ENCODE data around the gene BMPR1A.
"Not testable (repeated sequence)": the region's sequence is repeated elsewhere in the genome, so short reads cannot be mapped to it uniquely, and the experiment has no call there.

BMPR1A gene

GRCh38 chr10:86872757-86873156 is 116.3 kb downstream of the BMPR1A start:
- DNase-seq (ENCODE audit: low spot score) (no peak), FAIRE-seq (no peak)

- no peak for DNase-seq (ENCODE audit: low spot score)
- no peak for FAIRE-seq
Observed at GRCh38 chr10:86876748-86877147, 120.3 kb downstream of the BMPR1A start.

- no peak for DNase-seq (ENCODE audit: low spot score)
- peak; percentile 24 for FAIRE-seq
Observed at GRCh38 chr10:86878983-86879713, 122.7 kb downstream of the BMPR1A start.

- no peak for DNase-seq (ENCODE audit: low spot score)
- FAIRE-seq = no peak
Observed at GRCh38 chr10:86880971-86881370, 124.6 kb downstream of the BMPR1A start.

GRCh38 chr10:86888585-86889381 is 132.4 kb downstream of the BMPR1A start:
- FAIRE-seq = peak; percentile 48
- peak; percentile 46 for DNase-seq (ENCODE audit: low spot score)

- DNase-seq (ENCODE audit: low spot score) = no peak
- FAIRE-seq = no peak
Observed at GRCh38 chr10:86889997-86890396, 133.6 kb downstream of the BMPR1A start.

GRCh38 chr10:86898511-86898910 is 142.1 kb downstream of the BMPR1A start:
- no peak for DNase-seq (ENCODE audit: low spot score)
- FAIRE-seq = no peak

- FAIRE-seq = no peak
- no peak for DNase-seq (ENCODE audit: low spot score)
Observed at GRCh38 chr10:86899132-86899531, 142.7 kb downstream of the BMPR1A start.

GRCh38 chr10:86899670-86900276 is 143.4 kb downstream of the BMPR1A start:
- peak; percentile 34 for DNase-seq (ENCODE audit: low spot score)

GRCh38 chr10:86900955-86901354 is 144.5 kb downstream of the BMPR1A start:
- FAIRE-seq (no peak), DNase-seq (ENCODE audit: low spot score) (no peak)

More at GRCh38 chr10:86899670-86900276, 143.4 kb downstream of the BMPR1A start:
- peak; percentile 69 for FAIRE-seq

GRCh38 chr10:86904600-86904999 is 148.2 kb downstream of the BMPR1A start:
- DNase-seq (ENCODE audit: low spot score) (no peak), FAIRE-seq (no peak)

GRCh38 chr10:86905429-86905828 is 149.0 kb downstream of the BMPR1A start:
- DNase-seq (ENCODE audit: low spot score) (no peak), FAIRE-seq (no peak)

- FAIRE-seq = no peak
Observed at GRCh38 chr10:86914734-86915133, 158.3 kb downstream of the BMPR1A start.

GRCh38 chr10:86918022-86918471 is 161.6 kb downstream of the BMPR1A start:
- FAIRE-seq = no peak
- no peak for DNase-seq (ENCODE audit: low spot score)

More at GRCh38 chr10:86914734-86915133, 158.3 kb downstream of the BMPR1A start:
- no peak for DNase-seq (ENCODE audit: low spot score)

- DNase-seq (ENCODE audit: low spot score) (no peak), FAIRE-seq (no peak)
Observed at GRCh38 chr10:86922553-86922961, 166.1 kb downstream of the BMPR1A start.

GRCh38 chr10:86929468-86930380 is 173.3 kb downstream of the BMPR1A start:
- DNase-seq (ENCODE audit: low spot score) (no peak), FAIRE-seq (no peak)

GRCh38 chr10:86931872-86932271 is 175.5 kb downstream of the BMPR1A start:
- no peak for DNase-seq (ENCODE audit: low spot score)
- FAIRE-seq = no peak

GRCh38 chr10:86932674-86933073 is 176.3 kb downstream of the BMPR1A start:
- FAIRE-seq (no peak), DNase-seq (ENCODE audit: low spot score) (no peak)

GRCh38 chr10:86934162-86934711 is 177.8 kb downstream of the BMPR1A start:
- FAIRE-seq; DNase-seq (ENCODE audit: low spot score): not testable (repeated sequence)

- no peak for FAIRE-seq
Observed at GRCh38 chr10:86936661-86937501, 180.5 kb downstream of the BMPR1A start.

More at GRCh38 chr10:86936661-86937501, 180.5 kb downstream of the BMPR1A start:
- DNase-seq (ENCODE audit: low spot score) = no peak
